HepG2 (cell line): ENCODE data around the gene WDR70.

ENCODE experiments used
- CTCF ChIP-seq: sonication (generic); formaldehyde crosslinking; IDR thresholded peaks from 2 replicates; pipeline ENCODE4 v1.5.0; 2020; ENCODE audit warnings: mild to moderate bottlenecking, missing genetic modification reagents, moderate library complexity
- FOSL1 ChIP-seq: sonication (generic); formaldehyde crosslinking; IDR thresholded peaks from 2 replicates; pipeline ENCODE4 v1.9.0; 2021; ENCODE audit warnings: missing genetic modification reagents, borderline replicate concordance
- FOXM1 ChIP-seq: sonication (generic); formaldehyde crosslinking; IDR thresholded peaks from 2 replicates; pipeline ENCODE4 v1.5.0; 2020; ENCODE audit warnings: missing genetic modification reagents
- HMGXB3 ChIP-seq: sonication (generic); formaldehyde crosslinking; IDR thresholded peaks from 2 replicates; pipeline ENCODE4 v1.4.0; 2020; ENCODE audit warnings: missing genetic modification reagents, borderline replicate concordance
- ZNF282 ChIP-seq: fragments of 450-650 bp; IDR thresholded peaks from 2 replicates; pipeline ENCODE4 v1.6.1; 2018; ENCODE audit not compliant: partially characterized antibody
- TF ChIP-seq, protein P1 (sequence below): sonication (generic); formaldehyde crosslinking; IDR thresholded peaks from 2 replicates; pipeline ENCODE4 v1.5.1; 2020; ENCODE audit warnings: mild to moderate bottlenecking, missing genetic modification reagents, moderate library complexity
- TF ChIP-seq, protein P2 (sequence below): sonication (generic); formaldehyde crosslinking; IDR thresholded peaks from 2 replicates; pipeline ENCODE4 v1.4.0; 2020; ENCODE audit warnings: missing genetic modification reagents
- TF ChIP-seq, protein P3 (sequence below): sonication (generic); formaldehyde crosslinking; IDR thresholded peaks from 2 replicates; pipeline ENCODE4 v1.5.0; 2020; ENCODE audit warnings: missing genetic modification reagents, mild to moderate bottlenecking, borderline replicate concordance

GRCh38 chr5:37704406-37704805, 325.3 kb downstream of the WDR70 start:
- TF ChIP-seq ZNF282, result no peak
- TF ChIP-seq HMGXB3, result no peak
- TF ChIP-seq, protein P1, sequence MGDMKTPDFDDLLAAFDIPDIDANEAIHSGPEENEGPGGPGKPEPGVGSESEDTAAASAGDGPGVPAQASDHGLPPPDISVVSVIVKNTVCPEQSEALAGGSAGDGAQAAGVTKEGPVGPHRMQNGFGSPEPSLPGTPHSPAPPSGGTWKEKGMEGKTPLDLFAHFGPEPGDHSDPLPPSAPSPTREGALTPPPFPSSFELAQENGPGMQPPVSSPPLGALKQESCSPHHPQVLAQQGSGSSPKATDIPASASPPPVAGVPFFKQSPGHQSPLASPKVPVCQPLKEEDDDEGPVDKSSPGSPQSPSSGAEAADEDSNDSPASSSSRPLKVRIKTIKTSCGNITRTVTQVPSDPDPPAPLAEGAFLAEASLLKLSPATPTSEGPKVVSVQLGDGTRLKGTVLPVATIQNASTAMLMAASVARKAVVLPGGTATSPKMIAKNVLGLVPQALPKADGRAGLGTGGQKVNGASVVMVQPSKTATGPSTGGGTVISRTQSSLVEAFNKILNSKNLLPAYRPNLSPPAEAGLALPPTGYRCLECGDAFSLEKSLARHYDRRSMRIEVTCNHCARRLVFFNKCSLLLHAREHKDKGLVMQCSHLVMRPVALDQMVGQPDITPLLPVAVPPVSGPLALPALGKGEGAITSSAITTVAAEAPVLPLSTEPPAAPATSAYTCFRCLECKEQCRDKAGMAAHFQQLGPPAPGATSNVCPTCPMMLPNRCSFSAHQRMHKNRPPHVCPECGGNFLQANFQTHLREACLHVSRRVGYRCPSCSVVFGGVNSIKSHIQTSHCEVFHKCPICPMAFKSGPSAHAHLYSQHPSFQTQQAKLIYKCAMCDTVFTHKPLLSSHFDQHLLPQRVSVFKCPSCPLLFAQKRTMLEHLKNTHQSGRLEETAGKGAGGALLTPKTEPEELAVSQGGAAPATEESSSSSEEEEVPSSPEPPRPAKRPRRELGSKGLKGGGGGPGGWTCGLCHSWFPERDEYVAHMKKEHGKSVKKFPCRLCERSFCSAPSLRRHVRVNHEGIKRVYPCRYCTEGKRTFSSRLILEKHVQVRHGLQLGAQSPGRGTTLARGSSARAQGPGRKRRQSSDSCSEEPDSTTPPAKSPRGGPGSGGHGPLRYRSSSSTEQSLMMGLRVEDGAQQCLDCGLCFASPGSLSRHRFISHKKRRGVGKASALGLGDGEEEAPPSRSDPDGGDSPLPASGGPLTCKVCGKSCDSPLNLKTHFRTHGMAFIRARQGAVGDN (CRISPR knock-in tag), result no peak
- no peak for TF ChIP-seq FOSL1
- TF ChIP-seq CTCF (CRISPR knock-in tag), result no peak
- TF ChIP-seq, protein P2, sequence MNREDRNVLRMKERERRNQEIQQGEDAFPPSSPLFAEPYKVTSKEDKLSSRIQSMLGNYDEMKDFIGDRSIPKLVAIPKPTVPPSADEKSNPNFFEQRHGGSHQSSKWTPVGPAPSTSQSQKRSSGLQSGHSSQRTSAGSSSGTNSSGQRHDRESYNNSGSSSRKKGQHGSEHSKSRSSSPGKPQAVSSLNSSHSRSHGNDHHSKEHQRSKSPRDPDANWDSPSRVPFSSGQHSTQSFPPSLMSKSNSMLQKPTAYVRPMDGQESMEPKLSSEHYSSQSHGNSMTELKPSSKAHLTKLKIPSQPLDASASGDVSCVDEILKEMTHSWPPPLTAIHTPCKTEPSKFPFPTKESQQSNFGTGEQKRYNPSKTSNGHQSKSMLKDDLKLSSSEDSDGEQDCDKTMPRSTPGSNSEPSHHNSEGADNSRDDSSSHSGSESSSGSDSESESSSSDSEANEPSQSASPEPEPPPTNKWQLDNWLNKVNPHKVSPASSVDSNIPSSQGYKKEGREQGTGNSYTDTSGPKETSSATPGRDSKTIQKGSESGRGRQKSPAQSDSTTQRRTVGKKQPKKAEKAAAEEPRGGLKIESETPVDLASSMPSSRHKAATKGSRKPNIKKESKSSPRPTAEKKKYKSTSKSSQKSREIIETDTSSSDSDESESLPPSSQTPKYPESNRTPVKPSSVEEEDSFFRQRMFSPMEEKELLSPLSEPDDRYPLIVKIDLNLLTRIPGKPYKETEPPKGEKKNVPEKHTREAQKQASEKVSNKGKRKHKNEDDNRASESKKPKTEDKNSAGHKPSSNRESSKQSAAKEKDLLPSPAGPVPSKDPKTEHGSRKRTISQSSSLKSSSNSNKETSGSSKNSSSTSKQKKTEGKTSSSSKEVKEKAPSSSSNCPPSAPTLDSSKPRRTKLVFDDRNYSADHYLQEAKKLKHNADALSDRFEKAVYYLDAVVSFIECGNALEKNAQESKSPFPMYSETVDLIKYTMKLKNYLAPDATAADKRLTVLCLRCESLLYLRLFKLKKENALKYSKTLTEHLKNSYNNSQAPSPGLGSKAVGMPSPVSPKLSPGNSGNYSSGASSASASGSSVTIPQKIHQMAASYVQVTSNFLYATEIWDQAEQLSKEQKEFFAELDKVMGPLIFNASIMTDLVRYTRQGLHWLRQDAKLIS (CRISPR knock-in tag), result no peak
- TF ChIP-seq, protein P3, sequence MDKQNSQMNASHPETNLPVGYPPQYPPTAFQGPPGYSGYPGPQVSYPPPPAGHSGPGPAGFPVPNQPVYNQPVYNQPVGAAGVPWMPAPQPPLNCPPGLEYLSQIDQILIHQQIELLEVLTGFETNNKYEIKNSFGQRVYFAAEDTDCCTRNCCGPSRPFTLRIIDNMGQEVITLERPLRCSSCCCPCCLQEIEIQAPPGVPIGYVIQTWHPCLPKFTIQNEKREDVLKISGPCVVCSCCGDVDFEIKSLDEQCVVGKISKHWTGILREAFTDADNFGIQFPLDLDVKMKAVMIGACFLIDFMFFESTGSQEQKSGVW (CRISPR knock-in tag), result no peak
- no peak for TF ChIP-seq FOXM1
